Activated T-cell treated with anti-CD3 and anti-CD28 coated beads, Interleukin-2, amount 50 U/mL, for 72 hours (primary cell): ENCODE measurements around the gene JAML. TPM values are rescaled to one million over a fixed set of nuclear protein-coding genes. Genes with fewer than 3 reads are reported as not detected.

ENCODE experiments used
- ATAC-seq, 2 donors: fragments of 150-1000 bp; cut with Tn5 transposase; replicated peaks in 1 of 2; 2 replicates each; pipeline ENCODE4 v1.10.0; 2021; ENCODE audit warnings: moderate library complexity in 2 of 2, mild to moderate bottlenecking in 1 of 2
- DNase-seq, 2 donors: peaks; one replicate each; pipeline ENCODE4 v3.0.0; 2021 to 2022; ENCODE audit warnings: mixed read lengths in 1 of 2
- H3K27ac Mint-ChIP-seq: one replicate; pipeline ENCODE4 v1.8.0; 2022; ENCODE audit warnings: mild to moderate bottlenecking, moderate library complexity, mixed read lengths
- H3K27me3 Mint-ChIP-seq: one replicate; pipeline ENCODE4 v1.8.0; 2022; ENCODE audit warnings: low read depth, mixed read lengths
- H3K36me3 Mint-ChIP-seq, 2 donors: one replicate each; pipeline ENCODE4 v1.8.0; 2022; ENCODE audit warnings: mixed read lengths in 2 of 2, mild to moderate bottlenecking in 1 of 2; ENCODE audit not compliant: insufficient read depth in 2 of 2
- H3K4me1 Mint-ChIP-seq: one replicate; pipeline ENCODE4 v1.8.0; 2022; ENCODE audit warnings: low read depth, mixed read lengths
- H3K4me3 Mint-ChIP-seq, 2 donors: one replicate each; pipeline ENCODE4 v1.8.0; 2022; ENCODE audit warnings: mild to moderate bottlenecking in 2 of 2, mixed read lengths in 2 of 2, moderate library complexity in 2 of 2
- H3K9me3 Mint-ChIP-seq, 2 donors: one replicate each; pipeline ENCODE4 v1.8.0; 2022; ENCODE audit warnings: mixed read lengths in 2 of 2
- total RNA-seq, 2 donors: library from RNA; stranded (reverse); gene quantifications; one replicate each; pipeline ENCODE4 v1.2.3, GENCODE V29; 2022

JAML gene
- total RNA-seq, 2 donors from 2014 or later, result 272 to 369 TPM

DNA sequence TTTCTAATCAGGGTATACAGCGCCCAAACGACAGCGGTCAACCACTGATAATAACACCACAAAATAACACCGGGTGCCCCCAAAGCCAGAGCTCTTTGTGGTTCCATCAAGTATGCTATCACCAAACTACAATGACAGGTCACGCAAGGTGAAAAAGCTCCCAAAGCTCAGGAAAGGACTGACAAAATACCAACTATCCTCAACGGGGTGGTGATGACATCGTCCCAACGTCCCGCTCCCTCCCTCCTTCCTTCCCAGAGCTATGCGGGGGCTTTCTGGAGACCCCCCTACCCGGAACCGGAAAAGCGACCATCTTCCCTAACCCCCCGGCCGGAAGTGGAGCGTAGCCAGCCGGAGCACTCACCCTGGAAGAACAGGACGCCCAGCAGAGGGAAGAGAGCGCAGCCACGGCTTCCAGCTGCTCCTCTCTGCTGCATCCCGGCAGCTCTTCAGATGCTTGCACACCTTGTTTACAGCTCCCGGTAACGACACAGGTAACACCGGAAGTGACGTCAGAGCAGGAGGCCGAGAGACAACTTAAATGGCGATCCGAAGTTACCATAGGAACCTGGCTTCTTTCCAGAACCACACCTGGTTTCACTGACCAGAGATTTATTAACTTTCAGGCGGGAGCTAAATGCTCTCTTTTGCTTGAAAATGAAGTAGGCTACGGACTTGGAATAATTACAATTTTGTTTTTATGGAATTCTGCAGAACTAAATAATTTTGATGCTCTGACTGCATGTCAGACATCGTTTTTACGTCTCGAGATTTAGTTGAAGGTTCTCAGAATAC, 27.2 kb upstream of the JAML start, which contains the start of gene MPZL3:
Gene MPZL3 (minus strand): TSS at position 508 of the 795 bp plus-strand sequence. CDS start 71 bp downstream, at position 437.
- peak; percentile 85 to 86 for DNase-seq
- peaks cover 4 to 21% of the 10 kb centered on the region in 2 donors for H3K36me3 Mint-ChIP-seq
- H3K27ac Mint-ChIP-seq, result peak within 1 kb of the TSS; percentile 98
- ATAC-seq, result peak; percentile 65 to 77
- peak within 1 kb of the TSS; percentile 97 to 98 for H3K4me3 Mint-ChIP-seq
- H3K27me3 Mint-ChIP-seq, result no peaks in the 10 kb centered on the region
- H3K9me3 Mint-ChIP-seq, result no peaks in the 10 kb centered on the region
- peaks cover 54% of the 10 kb centered on the region for H3K4me1 Mint-ChIP-seq

DNA sequence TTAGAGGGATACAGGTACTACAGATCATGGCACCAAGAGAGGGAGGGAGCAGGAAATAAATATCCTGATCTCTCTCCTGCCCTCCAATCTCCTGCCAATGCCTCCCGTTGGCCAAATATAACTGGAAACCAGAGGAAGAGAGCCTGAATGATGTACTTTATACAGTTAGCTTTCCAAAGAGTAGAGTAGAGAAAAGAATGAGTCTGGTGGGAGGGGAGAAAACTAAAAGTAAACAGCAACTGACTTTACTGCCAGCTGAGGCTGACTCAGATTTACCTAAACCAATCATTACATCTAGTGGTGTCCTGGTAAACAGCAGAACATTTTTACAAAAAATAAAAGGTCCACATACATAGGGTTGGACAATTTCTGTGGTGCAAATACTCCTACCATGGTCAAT, 22.2 kb upstream of the JAML start:
- peaks cover 7 to 34% of the 10 kb centered on the region in 2 donors for H3K36me3 Mint-ChIP-seq
- peak overlapping the region; percentile 77 for H3K27ac Mint-ChIP-seq
- no peak for DNase-seq
- peaks cover 88% of the 10 kb centered on the region for H3K4me1 Mint-ChIP-seq
- peak; percentile 76 to 79 for ATAC-seq
- no peaks in the 10 kb centered on the region for H3K27me3 Mint-ChIP-seq
- peak overlapping the region; percentile 56 to 60 for H3K4me3 Mint-ChIP-seq
- H3K9me3 Mint-ChIP-seq, result peaks cover 0 to 2% of the 10 kb centered on the region in 2 donors

DNA sequence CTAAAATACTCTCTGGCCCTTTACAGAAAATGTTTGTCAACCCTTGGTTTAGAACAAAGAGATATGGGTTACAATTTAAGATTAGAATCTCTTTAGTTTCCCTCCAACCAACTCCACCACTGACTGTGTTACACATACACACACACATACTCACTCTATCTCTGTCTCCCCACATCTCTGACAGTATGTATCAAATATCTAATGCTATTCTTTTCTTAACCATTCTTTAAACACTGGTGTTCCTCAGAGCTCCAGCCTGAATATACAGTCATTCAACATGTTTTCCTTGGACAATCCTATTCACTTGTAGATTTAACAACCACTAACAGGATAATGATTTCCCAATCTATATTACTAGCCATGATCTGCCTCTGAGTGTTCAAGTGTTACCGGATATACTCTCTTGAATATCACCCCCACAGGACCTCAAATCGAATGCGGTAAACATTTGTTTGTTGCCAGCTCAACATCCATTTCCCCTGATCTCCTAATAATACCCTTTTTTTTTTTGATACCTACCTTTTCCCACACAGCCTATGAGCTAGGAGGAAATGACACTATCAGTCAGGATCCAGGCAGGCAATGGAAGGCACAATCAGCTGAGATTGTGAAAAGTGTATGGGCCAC, 21.2 kb upstream of the JAML start:
- peak; percentile 14 to 31 for ATAC-seq
- no peak for DNase-seq
- H3K4me3 Mint-ChIP-seq, result peak overlapping the region; percentile 56 to 60
- no peaks in the 10 kb centered on the region for H3K27me3 Mint-ChIP-seq
- peak overlapping the region; percentile 77 for H3K27ac Mint-ChIP-seq
- peaks cover 0 to 2% of the 10 kb centered on the region in 2 donors for H3K9me3 Mint-ChIP-seq
- H3K36me3 Mint-ChIP-seq, result peaks cover 9 to 35% of the 10 kb centered on the region in 2 donors
- peaks cover 97% of the 10 kb centered on the region for H3K4me1 Mint-ChIP-seq

GRCh38 chr11:118243993-118244762, 19.4 kb upstream of the JAML start:
- H3K27ac Mint-ChIP-seq, result peak overlapping the region; percentile 88
- no peak for DNase-seq
- no peaks in the 10 kb centered on the region for H3K27me3 Mint-ChIP-seq
- H3K36me3 Mint-ChIP-seq, result peaks cover 13 to 44% of the 10 kb centered on the region in 2 donors
- ATAC-seq, result no peak
- H3K4me3 Mint-ChIP-seq, result peak overlapping the region; percentile 80 to 81
- H3K4me1 Mint-ChIP-seq, result peaks cover 98% of the 10 kb centered on the region
- peaks cover 0 to 2% of the 10 kb centered on the region in 2 donors for H3K9me3 Mint-ChIP-seq

DNA sequence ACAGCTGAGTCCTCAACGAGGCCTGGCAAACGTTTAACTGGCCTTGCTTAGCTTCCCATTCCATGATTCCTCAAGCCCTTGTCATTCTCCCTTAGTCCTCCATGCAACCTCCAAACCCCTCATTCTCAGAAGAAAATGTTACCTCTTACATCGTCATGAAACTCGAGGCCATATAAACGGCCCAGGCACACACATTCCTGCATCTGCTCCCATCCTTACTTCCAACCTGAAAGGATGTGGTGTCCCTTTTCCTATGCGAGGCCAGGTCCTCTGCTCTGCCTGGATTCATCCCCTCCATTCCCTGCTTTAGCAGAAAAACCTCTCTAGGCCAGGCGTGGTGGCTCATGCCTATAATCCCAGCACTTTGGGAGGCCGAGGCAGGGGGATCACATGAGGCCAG, 18.4 kb upstream of the JAML start:
- peaks cover 98% of the 10 kb centered on the region for H3K4me1 Mint-ChIP-seq
- ATAC-seq (no peak), DNase-seq (no peak)
- peaks cover 17 to 54% of the 10 kb centered on the region in 2 donors for H3K36me3 Mint-ChIP-seq
- peak overlapping the region; percentile 88 for H3K27ac Mint-ChIP-seq
- no peaks in the 10 kb centered on the region for H3K27me3 Mint-ChIP-seq
- peak overlapping the region; percentile 80 to 81 for H3K4me3 Mint-ChIP-seq
- H3K9me3 Mint-ChIP-seq, result peaks cover 0 to 2% of the 10 kb centered on the region in 2 donors

DNA sequence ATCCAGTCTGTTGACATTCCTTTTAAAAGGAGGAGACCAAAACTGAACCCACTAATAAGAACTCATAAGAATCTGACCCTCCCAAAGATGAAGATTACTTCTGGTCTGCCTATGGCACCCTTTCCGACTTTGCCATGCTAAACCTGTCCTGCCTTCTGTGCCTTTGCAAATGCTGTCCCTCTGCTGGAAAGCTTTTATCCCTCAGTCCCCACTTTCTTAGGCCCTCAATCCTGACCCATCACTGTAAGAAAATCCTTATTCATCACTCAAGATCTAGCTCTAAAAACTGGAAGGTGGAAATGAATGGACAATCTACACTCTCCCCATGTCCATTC, 16.9 kb upstream of the JAML start:
- no peak for DNase-seq
- Mint-ChIP-seq H3K4me3 (peak overlapping the region; percentile 81 to 87), H3K27ac (peak overlapping the region; percentile 88), H3K27me3 (no peaks in the 10 kb centered on the region), H3K4me1 (peaks cover 98% of the 10 kb centered on the region), H3K9me3 (peaks cover 0 to 2% of the 10 kb centered on the region in 2 donors), H3K36me3 (peaks cover 17 to 61% of the 10 kb centered on the region in 2 donors)
- ATAC-seq, result no peak

- peak overlapping the region; percentile 88 for H3K27ac Mint-ChIP-seq
- H3K36me3 Mint-ChIP-seq, result peaks cover 20 to 64% of the 10 kb centered on the region in 2 donors
- no peaks in the 10 kb centered on the region for H3K27me3 Mint-ChIP-seq
- H3K9me3 Mint-ChIP-seq, result peaks cover 0 to 2% of the 10 kb centered on the region in 2 donors
- peak overlapping the region; percentile 81 to 87 for H3K4me3 Mint-ChIP-seq
- DNase-seq, result peak; percentile 79 to 83
- H3K4me1 Mint-ChIP-seq, result peaks cover 98% of the 10 kb centered on the region
- ATAC-seq, result peak; percentile 89 to 92
Observed at GRCh38 chr11:118240999-118241763, 16.4 kb upstream of the JAML start.

GRCh38 chr11:118239509-118240205, 14.8 kb upstream of the JAML start:
- ATAC-seq (no peak), DNase-seq (no peak)
- H3K9me3 Mint-ChIP-seq, result no peaks in the 10 kb centered on the region
- peak overlapping the region; percentile 88 for H3K27ac Mint-ChIP-seq
- no peaks in the 10 kb centered on the region for H3K27me3 Mint-ChIP-seq
- H3K4me3 Mint-ChIP-seq, result peak overlapping the region; percentile 81 to 87
- peaks cover 88% of the 10 kb centered on the region for H3K4me1 Mint-ChIP-seq
- H3K36me3 Mint-ChIP-seq, result peaks cover 27 to 62% of the 10 kb centered on the region in 2 donors

DNA sequence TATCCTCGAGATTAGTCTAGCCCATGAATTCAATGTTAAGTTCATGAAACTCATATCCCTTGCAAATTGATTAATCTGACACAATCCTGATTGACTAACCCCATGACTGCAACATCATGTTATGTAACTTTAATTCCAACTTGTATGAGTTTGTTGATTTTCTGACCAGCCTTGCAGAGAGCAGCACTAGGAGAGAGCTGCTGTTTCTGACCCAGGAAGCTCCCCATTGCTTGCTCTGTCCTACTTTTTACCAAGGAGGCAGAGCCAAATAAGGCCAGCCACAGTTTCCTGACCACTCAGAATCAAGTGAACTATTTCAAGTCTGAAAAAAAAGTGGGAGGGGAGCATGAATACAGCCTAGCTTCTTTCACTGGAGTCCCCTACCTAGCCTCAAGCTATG, 14.1 kb upstream of the JAML start:
- no peaks in the 10 kb centered on the region for H3K27me3 Mint-ChIP-seq
- H3K36me3 Mint-ChIP-seq, result peaks cover 31 to 59% of the 10 kb centered on the region in 2 donors
- H3K4me1 Mint-ChIP-seq, result peaks cover 80% of the 10 kb centered on the region
- H3K27ac Mint-ChIP-seq, result peak overlapping the region; percentile 88
- DNase-seq (no peak), ATAC-seq (peak in 1 of 2 donors; percentile 3)
- no peaks in the 10 kb centered on the region for H3K9me3 Mint-ChIP-seq
- peak overlapping the region; percentile 81 to 87 for H3K4me3 Mint-ChIP-seq

DNA sequence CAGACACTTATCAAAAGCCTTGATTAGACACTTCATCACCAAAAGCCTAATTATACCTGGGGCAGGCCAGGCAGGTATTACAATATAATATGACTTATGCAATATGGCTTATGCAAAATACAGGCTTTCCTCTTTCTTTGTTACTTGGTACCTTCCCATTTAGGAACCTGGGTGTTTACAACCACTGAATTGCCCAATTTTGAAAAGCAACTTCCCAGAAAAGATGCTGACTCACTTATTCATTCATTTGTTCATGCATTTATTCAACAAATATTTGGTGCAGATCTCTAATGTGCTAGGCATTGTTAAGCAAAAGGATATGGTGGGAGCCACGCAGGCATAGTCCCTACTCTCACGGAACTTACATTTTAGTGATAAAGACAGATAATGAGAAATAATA, 13.6 kb upstream of the JAML start:
- H3K36me3 Mint-ChIP-seq, result peaks cover 31 to 59% of the 10 kb centered on the region in 2 donors
- no peak for DNase-seq

GRCh38 chr11:118236170-118236569, 11.4 kb upstream of the JAML start:
- Mint-ChIP-seq H3K27me3 (no peaks in the 10 kb centered on the region), H3K4me1 (peaks cover 53% of the 10 kb centered on the region), H3K4me3 (peak overlapping the region; percentile 41 to 87), H3K36me3 (peaks cover 30 to 52% of the 10 kb centered on the region in 2 donors), H3K27ac (peak overlapping the region; percentile 96), H3K9me3 (no peaks in the 10 kb centered on the region)
- no peak for ATAC-seq
- no peak for DNase-seq

More for the DNA sequence above, 13.6 kb upstream of the JAML start:
- Mint-ChIP-seq H3K27me3 (no peaks in the 10 kb centered on the region), H3K9me3 (no peaks in the 10 kb centered on the region), H3K4me3 (peak overlapping the region; percentile 81 to 87), H3K27ac (peak overlapping the region; percentile 88), H3K4me1 (peaks cover 75% of the 10 kb centered on the region)
- no peak for ATAC-seq

GRCh38 chr11:118234833-118235232, 10.0 kb upstream of the JAML start:
- peak overlapping the region; percentile 62 for H3K27ac Mint-ChIP-seq

More at GRCh38 chr11:118234833-118235232, 10.0 kb upstream of the JAML start:
- DNase-seq (no peak), ATAC-seq (no peak)
- Mint-ChIP-seq H3K4me3 (peak overlapping the region in 1 of 2 donors; percentile 34), H3K9me3 (no peaks in the 10 kb centered on the region), H3K27me3 (no peaks in the 10 kb centered on the region), H3K36me3 (peaks cover 25 to 45% of the 10 kb centered on the region in 2 donors), H3K4me1 (peaks cover 41% of the 10 kb centered on the region)
